ENCODE results near the gene B2M. TPM values are rescaled to one million over a fixed set of nuclear protein-coding genes. Genes with fewer than 3 reads are reported as not detected.
"Not testable (repeated sequence)": the region's sequence is repeated elsewhere in the genome, so short reads cannot be mapped to it uniquely, and the experiment has no call there.

B2M gene
- total and polyA plus RNA-seq, 5 donors, result 1,377 to 2,022 (median 1,580) TPM

DNA sequence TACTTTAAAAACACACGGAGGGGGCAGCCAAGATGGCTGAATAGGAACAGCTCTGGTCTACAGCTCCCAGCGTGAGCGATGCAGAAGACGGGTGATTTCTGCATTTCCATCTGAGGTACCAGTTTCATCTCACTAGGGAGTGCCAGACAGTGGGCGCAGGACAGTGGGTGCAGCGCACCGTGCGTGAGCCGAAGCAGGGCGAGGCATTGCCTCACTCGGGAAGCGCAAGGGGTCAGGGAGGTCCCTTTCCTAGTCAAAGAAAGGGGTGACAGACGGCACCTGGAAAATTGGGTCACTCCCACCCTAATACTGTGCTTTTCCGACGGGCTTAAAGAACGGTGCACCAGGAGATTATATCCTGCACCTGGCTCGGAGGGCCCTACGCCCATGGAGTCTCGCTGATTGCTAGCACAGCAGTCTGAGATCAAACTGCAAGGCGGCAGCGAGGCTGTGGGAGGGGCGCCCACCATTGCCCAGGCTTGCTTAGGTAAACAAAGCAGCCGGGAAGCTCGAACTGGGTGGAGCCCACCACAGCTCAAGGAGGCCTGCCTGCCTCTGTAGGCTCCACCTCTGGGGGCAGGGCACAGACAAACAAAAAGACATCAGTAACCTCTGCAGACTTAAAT lies 28.0 kb downstream of the B2M start:
- H3K4me1 ChIP-seq (ENCODE audit: control insufficient read depth, insufficient read depth, low read length); DNase-seq; H3K9me3 ChIP-seq (ENCODE audit: control insufficient read depth, low read length); H3K27me3 ChIP-seq (ENCODE audit: control insufficient read depth, insufficient read depth); H3K4me3 ChIP-seq (ENCODE audit: low read length); ATAC-seq; H3K27ac ChIP-seq (ENCODE audit: low read length): not testable (repeated sequence)
- WGBS, result 82% methylated on average over 19 of the region's 24 CpGs
- intact Hi-C loops (cut with DNase I), result loop anchor here in 3 of 4 donors (5.0 to 10.0 kb wide), 3 partner anchors 72 to 145 kb away; partner anchors contain the start of gene SPG11 (in 2 of the 3)

DNA sequence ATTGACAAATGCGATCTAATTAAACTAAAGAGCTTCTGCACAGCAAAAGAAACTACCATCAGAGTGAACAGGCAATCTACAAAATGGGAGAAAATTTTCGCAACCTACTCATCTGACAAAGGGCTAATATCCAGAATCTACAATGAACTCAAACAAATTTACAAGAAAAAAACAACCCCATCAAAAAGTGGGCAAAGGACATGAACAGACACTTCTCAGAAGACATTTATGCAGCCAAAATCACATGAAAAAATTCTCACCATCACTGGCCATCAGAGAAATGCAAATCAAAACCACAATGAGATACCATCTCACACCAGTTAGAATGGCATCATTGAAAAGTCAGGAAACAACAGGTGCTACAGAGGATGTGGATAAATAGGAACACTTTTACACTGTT lies 32.1 kb downstream of the B2M start:
- H3K27me3 ChIP-seq (ENCODE audit: control insufficient read depth, insufficient read depth); DNase-seq; ATAC-seq; H3K4me1 ChIP-seq (ENCODE audit: control insufficient read depth, insufficient read depth, low read length); intact Hi-C loops (cut with DNase I); H3K9me3 ChIP-seq (ENCODE audit: control insufficient read depth, low read length); H3K4me3 ChIP-seq (ENCODE audit: low read length); H3K27ac ChIP-seq (ENCODE audit: low read length): not testable (repeated sequence)
- WGBS, result 83% methylated on average over 1 of the region's 2 CpGs

DNA sequence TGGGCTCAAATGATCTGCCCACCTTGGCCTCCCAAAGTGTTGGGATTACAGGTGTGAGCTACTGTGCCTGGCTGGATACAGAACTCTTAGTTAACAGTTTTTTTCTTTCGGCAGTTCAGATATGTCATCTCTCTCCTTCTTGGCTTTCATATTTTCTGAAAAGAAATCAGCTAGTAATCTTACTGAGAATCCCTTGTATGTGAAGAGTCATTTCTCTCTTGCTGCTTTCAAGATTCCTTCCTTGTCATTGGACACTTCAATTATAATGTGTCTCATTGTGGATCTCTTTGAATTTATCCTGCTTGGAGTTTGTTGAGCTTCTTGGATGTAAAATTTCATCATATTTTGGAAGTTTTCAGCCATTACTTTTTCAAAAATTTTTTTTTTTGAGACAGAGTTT lies 42.0 kb downstream of the B2M start:
- no peak overlapping the region for H3K27ac ChIP-seq (ENCODE audit: low read length)
- no peaks in the 10 kb centered on the region for H3K27me3 ChIP-seq (ENCODE audit: control insufficient read depth, insufficient read depth)
- intact Hi-C loops (cut with DNase I), result no loop called here
- no peak for ATAC-seq
- no peaks in the 10 kb centered on the region for H3K4me1 ChIP-seq (ENCODE audit: control insufficient read depth, insufficient read depth, low read length)
- H3K4me3 ChIP-seq (ENCODE audit: low read length), result no peak overlapping the region
- H3K9me3 ChIP-seq (ENCODE audit: control insufficient read depth, low read length), result no peaks in the 10 kb centered on the region
- 94% methylated on average over 1 of the region's 1 CpG for WGBS
- DNase-seq, result no peak

DNA sequence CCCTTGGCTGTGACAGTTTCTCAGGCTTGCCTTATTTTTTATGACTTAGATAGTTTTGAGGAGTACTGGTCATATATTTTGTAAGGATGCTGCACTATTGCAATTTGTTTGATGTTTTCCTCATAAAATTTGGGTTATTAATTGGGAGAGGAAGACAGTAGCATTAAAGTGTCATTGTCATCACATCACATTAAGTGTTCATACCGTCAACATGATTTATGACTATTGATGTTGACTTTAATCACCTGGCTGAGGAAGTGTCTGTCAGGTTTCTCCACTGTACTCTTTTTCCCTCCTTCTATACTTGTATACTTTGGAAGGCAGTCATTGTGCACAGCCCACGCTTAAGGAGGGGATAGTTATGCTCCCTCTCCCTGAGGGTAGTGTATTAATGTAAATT lies 51.9 kb downstream of the B2M start:
- no peak for ATAC-seq

DNA sequence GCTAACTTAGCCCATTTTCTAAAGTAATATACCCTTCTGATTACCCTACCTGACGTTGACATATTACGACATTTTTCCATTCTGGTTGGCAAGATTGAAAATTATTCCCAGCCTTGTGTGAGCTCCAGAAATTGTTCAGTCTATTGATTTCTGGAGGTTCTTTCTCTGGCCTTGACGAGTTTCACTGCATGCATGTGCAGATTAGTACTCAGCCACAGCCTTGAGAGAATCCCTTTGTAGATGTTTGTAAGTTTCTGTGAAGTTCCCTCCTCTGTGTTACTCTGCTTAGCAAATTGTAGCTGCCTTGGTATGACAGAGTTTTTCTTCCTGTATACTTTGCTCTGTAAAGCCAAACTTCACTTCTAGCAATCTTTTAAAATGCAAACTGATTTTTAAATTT lies 52.5 kb downstream of the B2M start:
- Histone ChIP-seq H3K27me3 (ENCODE audit: control insufficient read depth, insufficient read depth) (no peaks in the 10 kb centered on the region), H3K27ac (ENCODE audit: low read length) (no peak overlapping the region), H3K4me3 (ENCODE audit: low read length) (no peak overlapping the region), H3K9me3 (ENCODE audit: control insufficient read depth, low read length) (no peaks in the 10 kb centered on the region), H3K4me1 (ENCODE audit: control insufficient read depth, insufficient read depth, low read length) (no peaks in the 10 kb centered on the region)
- intact Hi-C loops (cut with DNase I), result no loop called here
- WGBS, result 81% methylated on average over 3 of the region's 3 CpGs
- ATAC-seq, result no peak
- no peak for DNase-seq

More for the DNA sequence above, 51.9 kb downstream of the B2M start:
- WGBS, result 83% methylated on average over 2 of the region's 2 CpGs
- H3K9me3 ChIP-seq (ENCODE audit: control insufficient read depth, low read length), result no peaks in the 10 kb centered on the region
- intact Hi-C loops (cut with DNase I), result no loop called here
- no peak for DNase-seq
- no peaks in the 10 kb centered on the region for H3K4me1 ChIP-seq (ENCODE audit: control insufficient read depth, insufficient read depth, low read length)
- no peak overlapping the region for H3K27ac ChIP-seq (ENCODE audit: low read length)
- H3K4me3 ChIP-seq (ENCODE audit: low read length), result no peak overlapping the region
- H3K27me3 ChIP-seq (ENCODE audit: control insufficient read depth, insufficient read depth), result no peaks in the 10 kb centered on the region

DNA sequence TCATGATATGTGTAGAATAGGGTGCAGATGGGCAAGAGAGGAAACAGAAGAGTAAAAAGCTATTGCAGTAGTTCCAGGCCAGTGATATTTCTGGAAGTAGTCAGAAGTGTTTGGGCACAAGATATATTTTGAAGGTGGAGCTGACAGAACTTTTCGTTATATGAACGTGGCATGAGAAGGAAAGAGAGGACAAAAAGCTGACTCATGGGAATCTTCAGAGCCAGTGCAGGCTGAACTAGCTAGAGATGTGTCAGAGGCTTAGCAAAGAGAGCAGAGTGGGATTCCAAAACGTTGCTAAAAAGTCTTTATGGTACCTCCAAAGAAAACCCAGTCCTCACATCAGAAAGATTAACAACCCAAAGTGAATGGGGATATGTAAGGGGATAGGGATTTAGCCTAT lies 53.7 kb downstream of the B2M start:
- H3K9me3 ChIP-seq (ENCODE audit: control insufficient read depth, low read length), result no peaks in the 10 kb centered on the region
- DNase-seq (no peak), ATAC-seq (no peak)
- no peak overlapping the region for H3K27ac ChIP-seq (ENCODE audit: low read length)
- intact Hi-C loops (cut with DNase I), result no loop called here
- H3K4me3 ChIP-seq (ENCODE audit: low read length), result no peak overlapping the region
- no peaks in the 10 kb centered on the region for H3K27me3 ChIP-seq (ENCODE audit: control insufficient read depth, insufficient read depth)
- 33% methylated on average over 3 of the region's 3 CpGs for WGBS
- no peaks in the 10 kb centered on the region for H3K4me1 ChIP-seq (ENCODE audit: control insufficient read depth, insufficient read depth, low read length)

Other genes with a start within 250 kb of the B2M start
- gene EIF3J, start 174.4 kb upstream of the B2M start, total RNA-seq, result 10 to 100 TPM; 52.9 to 73.5 (median 65.7) TPM
- 40.8 TPM for gene EIF3J, start 174.4 kb upstream of the B2M start, polyA plus RNA-seq
- gene SPG11, start 47.9 kb upstream of the B2M start, total RNA-seq, result 10 to 100 TPM; 38.8 to 45.7 (median 42.4) TPM
- gene SPG11, start 47.9 kb upstream of the B2M start, polyA plus RNA-seq, result 15.0 TPM
- 1 to 10 TPM; 2.4 to 6.6 (median 3.9) TPM for gene PATL2, start 194 bp upstream of the B2M start, total RNA-seq
- gene PATL2, start 194 bp upstream of the B2M start, polyA plus RNA-seq, result 8.3 TPM
- 10 to 100 TPM; 46.1 to 81.4 (median 71.9) TPM for gene TRIM69, start 25.0 kb downstream of the B2M start, total RNA-seq
- gene TRIM69, start 25.0 kb downstream of the B2M start, polyA plus RNA-seq, result 53.5 TPM
- gene TERB2, start 245.2 kb downstream of the B2M start, total RNA-seq, result not detected
- not detected for gene TERB2, start 245.2 kb downstream of the B2M start, polyA plus RNA-seq

Measured in right cardiac atrium (tissue), 5 donors.